H9 (cell line): ENCODE results near the gene NEGR1. TPM values are rescaled to one million over a fixed set of nuclear protein-coding genes. Genes with fewer than 3 reads are reported as not detected.

Experiments
- DNase-seq: peaks from one replicate; pipeline ENCODE4 v3.0.0-alpha.2; 2017
- H2AFZ ChIP-seq: one replicate; pipeline ENCODE4 v1.6.1; 2013; ENCODE audit warnings: mild to moderate bottlenecking, low read length, control low read depth, moderate library complexity
- H2AK5ac ChIP-seq: 2 replicates; pipeline ENCODE4 v1.6.1; 2013; ENCODE audit warnings: low read length, control low read depth, mixed read lengths; ENCODE audit not compliant: insufficient read length
- H2BK120ac ChIP-seq: one replicate; pipeline ENCODE4 v1.6.1; 2013; ENCODE audit warnings: low read depth, mild to moderate bottlenecking, low read length, control low read depth, inconsistent platforms; ENCODE audit not compliant: poor library complexity, severe bottlenecking
- H2BK12ac ChIP-seq: 2 replicates; pipeline ENCODE4 v1.6.1; 2013; ENCODE audit warnings: low read length, control low read depth, mixed read lengths, low read depth; ENCODE audit not compliant: insufficient read length
- H2BK15ac ChIP-seq: 2 replicates; pipeline ENCODE4 v1.6.1; 2013; ENCODE audit warnings: low read depth, low read length, control low read depth
- H2BK20ac ChIP-seq: one replicate; pipeline ENCODE4 v1.6.1; 2013; ENCODE audit warnings: low read depth, mild to moderate bottlenecking, low read length, control low read depth, inconsistent platforms; ENCODE audit not compliant: poor library complexity, severe bottlenecking
- H2BK5ac ChIP-seq: 2 replicates; pipeline ENCODE4 v1.6.1; 2013; ENCODE audit warnings: low read length, control low read depth, mixed read lengths; ENCODE audit not compliant: insufficient read length
- H3K14ac ChIP-seq: 2 replicates; pipeline ENCODE4 v1.6.1; 2013; ENCODE audit warnings: low read length, control low read depth; ENCODE audit not compliant: insufficient read depth
- H3K18ac ChIP-seq: 2 replicates; pipeline ENCODE4 v1.6.1; 2013; ENCODE audit warnings: low read depth, mild to moderate bottlenecking, mixed read lengths, low read length, control low read depth; ENCODE audit not compliant: insufficient read length
- H3K23ac ChIP-seq: 2 replicates; pipeline ENCODE4 v1.6.1; 2013; ENCODE audit warnings: low read length, control low read depth, mixed read lengths, low read depth; ENCODE audit not compliant: insufficient read length
- H3K23me2 ChIP-seq: 2 replicates; pipeline ENCODE4 v1.6.1; 2013; ENCODE audit warnings: low read depth, mild to moderate bottlenecking, mixed read lengths, low read length, control low read depth; ENCODE audit not compliant: insufficient read length, poor library complexity, severe bottlenecking
- H3K27ac ChIP-seq: 2 replicates; pipeline ENCODE4 v1.5.1; 2013; ENCODE audit warnings: low read length, control low read depth, mixed read lengths, low read depth; ENCODE audit not compliant: insufficient read length
- H3K27me3 ChIP-seq: 2 replicates; pipeline ENCODE4 v1.6.1; 2013; ENCODE audit warnings: low read length, control low read depth, inconsistent platforms; ENCODE audit not compliant: insufficient read depth
- H3K4ac ChIP-seq: 2 replicates; pipeline ENCODE4 v1.6.1; 2013; ENCODE audit warnings: low read depth, mild to moderate bottlenecking, control low read depth, inconsistent platforms, low read length, moderate library complexity
- H3K4me1 ChIP-seq: 2 replicates; pipeline ENCODE4 v1.6.1; 2013; ENCODE audit warnings: low read length, control low read depth, inconsistent platforms; ENCODE audit not compliant: insufficient read depth
- H3K4me2 ChIP-seq: 2 replicates; pipeline ENCODE4 v1.6.1; 2013; ENCODE audit warnings: low read length, control low read depth, mixed read lengths; ENCODE audit not compliant: insufficient read length, insufficient read depth
- H3K56ac ChIP-seq: 2 replicates; pipeline ENCODE4 v1.6.1; 2013; ENCODE audit warnings: low read depth, mild to moderate bottlenecking, mixed read lengths, low read length, control low read depth; ENCODE audit not compliant: insufficient read length
- H3K79me1 ChIP-seq: 2 replicates; pipeline ENCODE4 v1.6.1; 2013; ENCODE audit warnings: low read depth, mild to moderate bottlenecking, moderate library complexity, low read length, control low read depth, inconsistent platforms; ENCODE audit not compliant: insufficient read depth, poor library complexity, severe bottlenecking
- H3K79me2 ChIP-seq: 2 replicates; pipeline ENCODE4 v1.6.1; 2013; ENCODE audit warnings: low read length, control low read depth, inconsistent platforms; ENCODE audit not compliant: insufficient read depth
- H3K9ac ChIP-seq: 2 replicates; pipeline ENCODE4 v1.6.1; 2013; ENCODE audit warnings: low read length, control low read depth, mixed read lengths; ENCODE audit not compliant: insufficient read length; ENCODE audit errors: extremely low read depth
- H3K9me3 ChIP-seq: one replicate; pipeline ENCODE4 v1.6.1; 2013; ENCODE audit warnings: low read depth, low read length, inconsistent platforms; ENCODE audit not compliant: control insufficient read depth
- H3T11ph ChIP-seq: one replicate; pipeline ENCODE4 v1.6.1; 2013; ENCODE audit warnings: mild to moderate bottlenecking, low read length, control low read depth, inconsistent platforms
- H4K20me1 ChIP-seq: one replicate; pipeline ENCODE4 v1.6.1; 2013; ENCODE audit not compliant: control insufficient read depth, insufficient read length, insufficient read depth
- H4K5ac ChIP-seq: 2 replicates; pipeline ENCODE4 v1.6.1; 2013; ENCODE audit warnings: low read depth, mild to moderate bottlenecking, mixed read lengths, low read length, control low read depth; ENCODE audit not compliant: insufficient read length
- H4K8ac ChIP-seq: replicated peaks from 2 replicates; pipeline ENCODE4 v1.6.1; 2013; ENCODE audit warnings: low read length, control low read depth, mixed read lengths, low read depth; ENCODE audit not compliant: insufficient read length
- H4K91ac ChIP-seq: 2 replicates; pipeline ENCODE4 v1.6.1; 2013; ENCODE audit warnings: low read depth, mild to moderate bottlenecking, moderate library complexity, mixed read lengths, low read length, control low read depth; ENCODE audit not compliant: insufficient read length
- H3K27ac Mint-ChIP-seq, 3 experiments: 2 replicates in 2 of 3; 3 replicates in 1 of 3; pipeline ENCODE4 v1.8.0; 2020 to 2021; ENCODE audit warnings: mixed read lengths in 3 of 3, mild to moderate bottlenecking in 1 of 3, moderate library complexity in 1 of 3
- H3K27me3 Mint-ChIP-seq: 2 replicates; pipeline ENCODE4 v1.8.0; 2021; ENCODE audit warnings: low read depth, mild to moderate bottlenecking, moderate library complexity, mixed read lengths
- H3K36me3 Mint-ChIP-seq, 3 experiments: 2 replicates in 2 of 3; 3 replicates in 1 of 3; pipeline ENCODE4 v1.8.0; 2020 to 2021; ENCODE audit warnings: low read depth in 3 of 3, mixed read lengths in 3 of 3; ENCODE audit not compliant: insufficient read depth in 1 of 3
- H3K4me1 Mint-ChIP-seq, 2 experiments: 2 replicates each; pipeline ENCODE4 v1.8.0; 2020; ENCODE audit warnings: mixed read lengths in 2 of 2
- H3K4me3 Mint-ChIP-seq, 2 experiments: 2 replicates in 1 of 2; 3 replicates in 1 of 2; pipeline ENCODE4 v1.8.0; 2020 to 2021; ENCODE audit warnings: mild to moderate bottlenecking in 2 of 2, mixed read lengths in 2 of 2, moderate library complexity in 1 of 2
- H3K9me3 Mint-ChIP-seq, 2 experiments: 2 replicates in 1 of 2; 3 replicates in 1 of 2; pipeline ENCODE4 v1.8.0; 2020; ENCODE audit warnings: mild to moderate bottlenecking in 2 of 2, mixed read lengths in 2 of 2, moderate library complexity in 1 of 2
- CTCF ChIP-seq: fragments of 200-600 bp; sonication (generic); conservative IDR thresholded peaks from 3 replicates; pipeline ENCODE4 v1.8.0; 2021; ENCODE audit warnings: antibody characterized with exemption, mild to moderate bottlenecking
- WGBS: extraction: QIAGEN DNeasy Blood & Tissue Kit; methylation state at CpG from one replicate; pipeline ENCODE4 v1.1.7; 2013; ENCODE audit warnings: missing lambda C conversion rate, low lambda C conversion rate, mixed read lengths; ENCODE audit not compliant: insufficient read length; ENCODE audit errors: extremely low coverage; 5-methylcytosine and 5-hydroxymethylcytosine counted together
- total RNA-seq: library from RNA; stranded (reverse); gene quantifications from 2 replicates; pipeline ENCODE4 v1.2.1, GENCODE V29; 2021

The NEGR1 gene
- total RNA-seq, 1 experiment from 2014 or later, result 0.13 TPM

- Histone ChIP-seq H3K9ac (no peak overlapping the region), H4K20me1 (no peaks in the 10 kb centered on the region), H3K4ac (no peak overlapping the region), H2AFZ (no peak overlapping the region), H2BK12ac (no peak overlapping the region), H2BK120ac (no peak overlapping the region), H3K23me2 (no peaks in the 10 kb centered on the region), H2BK5ac (no peak overlapping the region), H3K18ac (no peak overlapping the region), H3K27ac (no peak overlapping the region), H2BK15ac (no peak overlapping the region), H3K4me1 (no peaks in the 10 kb centered on the region), H3K56ac (no peak overlapping the region), H3K79me1 (no peaks in the 10 kb centered on the region), H3K27me3 (no peaks in the 10 kb centered on the region), H3K4me2 (no peak overlapping the region), H2AK5ac (no peak overlapping the region), H3K9me3 (no peaks in the 10 kb centered on the region), H4K91ac (no peak overlapping the region), H3K79me2 (no peaks in the 10 kb centered on the region), H3K14ac (no peak overlapping the region), H4K5ac (no peak overlapping the region), H3T11ph (no peak overlapping the region), H3K23ac (no peak overlapping the region), H2BK20ac (no peak overlapping the region), H4K8ac (no peak overlapping the region)
- Mint-ChIP-seq H3K36me3 (no peaks in the 10 kb centered on the region), H3K4me3 (no peak overlapping the region), H3K4me1 (no peaks in the 10 kb centered on the region), H3K27me3 (no peaks in the 10 kb centered on the region), H3K27ac (no peak overlapping the region), H3K9me3 (no peaks in the 10 kb centered on the region; a peak in 1 of 5 replicates)
- no peak for DNase-seq
- no peak for TF ChIP-seq CTCF
- no CpG with 5 or more reads among the region's 1 CpG for WGBS
Observed at GRCh38 chr1:71351438-71351837, 930.9 kb downstream of the NEGR1 start.
